HG03442 (cell line): ENCODE data around the gene RHBDF2.

Experiments
- ATAC-seq: cut with Tn5 transposase; IDR thresholded peaks from one replicate; pipeline ENCODE4 v1.9.1; 2021; ENCODE audit warnings: mild to moderate bottlenecking, moderate library complexity; ENCODE audit not compliant: unreplicated experiment

Gene RHBDF2

GRCh38 chr17:76501018-76501826 is at the start of gene RHBDF2:
RHBDF2 (minus strand) TSS chr17:76501423; CDS start chr17:76481524, 19,899 bp downstream.
- peak; percentile 68 for ATAC-seq

DNA sequence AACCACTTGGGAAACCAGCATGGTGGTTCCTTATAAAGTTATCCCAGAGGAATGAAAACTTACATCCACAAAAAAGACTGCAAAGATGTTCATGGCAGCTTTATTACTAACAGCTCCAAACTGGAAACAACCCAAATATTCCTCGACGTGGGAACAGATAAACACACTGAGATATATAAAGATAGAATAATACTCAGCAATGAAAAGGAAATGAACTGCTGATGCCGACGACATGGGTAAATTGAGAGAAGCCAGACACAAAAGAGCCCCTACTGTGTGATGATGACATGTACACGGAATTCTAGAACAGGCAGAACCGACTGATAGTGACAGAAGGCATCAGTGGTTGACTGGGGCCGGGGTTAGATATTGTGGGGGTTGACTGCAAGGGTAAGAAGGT is 48.3 kb upstream of the RHBDF2 start:
- ATAC-seq = no peak

- no peak for ATAC-seq
Measured at GRCh38 chr17:76549215-76549518, 47.9 kb upstream of the RHBDF2 start.

- no peak for ATAC-seq
Measured at GRCh38 chr17:76548378-76549214, 47.4 kb upstream of the RHBDF2 start.

- ATAC-seq = no peak
Measured at GRCh38 chr17:76547642-76548202, 46.5 kb upstream of the RHBDF2 start.

DNA sequence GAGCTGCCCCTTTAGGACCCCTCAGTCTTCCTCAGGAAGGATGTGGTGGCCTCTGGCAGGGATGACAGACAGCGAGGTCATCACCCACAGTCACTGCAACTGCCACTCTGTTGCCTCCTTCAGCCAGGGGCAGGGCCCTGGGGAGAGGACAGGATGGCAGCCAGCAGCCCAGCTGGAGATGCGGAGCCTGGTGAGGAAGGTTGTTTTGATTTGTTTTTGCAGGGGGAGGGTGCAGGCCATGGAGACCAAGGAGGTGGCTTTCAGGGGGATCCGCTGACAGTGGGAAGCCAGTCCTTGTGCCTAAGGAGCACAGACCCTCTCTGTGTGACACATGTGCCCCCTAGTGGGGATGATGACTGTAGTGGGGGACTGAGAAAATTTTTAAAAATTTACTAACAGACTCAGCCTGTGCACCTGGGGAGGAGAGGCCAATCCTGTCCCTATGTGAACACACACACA is 46.0 kb upstream of the RHBDF2 start:
- no peak for ATAC-seq

DNA sequence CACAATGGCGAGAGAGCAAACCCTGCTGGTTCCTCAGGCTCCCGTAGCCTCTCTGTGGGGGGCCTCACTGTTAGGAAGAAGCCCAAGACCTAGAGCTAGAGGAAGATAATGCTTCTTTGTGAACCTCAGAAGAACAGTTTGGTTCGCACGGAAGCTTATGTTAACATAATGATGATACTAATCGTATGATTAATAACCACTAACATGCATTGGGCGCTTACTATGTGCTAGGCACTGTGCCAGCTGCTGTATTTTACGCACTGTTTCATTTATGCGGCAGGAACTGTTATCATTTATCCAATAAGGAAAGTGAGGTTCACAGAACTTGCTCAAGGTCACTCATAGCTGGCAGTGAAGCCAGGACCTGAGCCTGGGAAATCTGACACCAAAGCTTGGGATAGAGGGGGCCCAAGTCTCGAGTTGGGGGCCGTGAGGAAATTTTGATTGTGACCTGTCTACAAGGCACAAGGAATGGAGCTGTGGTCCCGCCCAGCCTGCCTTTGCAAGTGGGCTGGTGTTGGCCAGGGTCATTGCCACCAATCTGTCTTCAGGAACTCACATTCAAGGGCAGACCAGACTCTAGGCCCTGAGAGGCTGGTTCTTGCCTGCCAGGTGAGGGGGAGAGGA is 45.4 kb upstream of the RHBDF2 start:
- no peak for ATAC-seq

GRCh38 chr17:76545918-76546555 is 44.8 kb upstream of the RHBDF2 start:
- no peak for ATAC-seq

DNA sequence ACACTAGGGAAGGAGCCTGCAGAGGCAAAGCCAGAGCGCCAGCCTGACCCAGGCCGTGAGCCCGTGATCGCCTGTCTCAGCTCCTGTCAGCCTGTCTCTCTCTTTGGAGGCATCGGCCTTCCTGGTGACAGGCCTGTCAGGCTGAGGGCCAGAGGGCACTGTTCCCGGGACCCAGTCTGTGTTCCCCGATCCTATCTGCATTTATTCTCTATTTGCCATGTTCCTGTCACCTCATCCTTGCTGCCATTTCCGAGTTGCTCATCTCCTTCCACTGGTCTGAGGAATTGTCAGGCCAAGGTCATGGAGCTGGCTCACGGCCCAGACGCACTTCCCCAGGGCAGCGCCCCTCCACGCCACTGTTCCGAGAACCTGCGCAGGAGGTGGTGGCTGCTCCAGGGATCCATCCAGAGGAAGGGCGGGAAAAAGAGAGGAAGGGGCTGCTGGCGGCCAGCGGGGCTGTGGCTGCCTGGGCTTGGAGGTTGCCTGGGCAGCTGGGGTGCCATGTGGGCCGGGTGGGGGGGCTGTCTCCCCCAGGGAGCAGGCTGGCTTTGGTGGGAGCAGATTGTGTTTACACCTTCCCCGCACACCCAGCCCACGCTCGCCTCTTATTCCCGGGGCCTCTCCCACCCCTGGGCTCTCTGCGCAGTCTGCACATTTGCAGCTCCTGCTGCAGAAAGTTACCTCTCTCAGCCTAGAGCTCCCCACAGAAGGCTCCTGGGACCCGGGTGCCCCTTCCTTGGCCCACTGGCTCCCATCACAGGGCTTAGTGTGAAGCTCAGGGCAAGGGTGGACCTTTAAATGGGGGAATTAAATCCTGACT is 43.5 kb upstream of the RHBDF2 start:
- no peak for ATAC-seq

GRCh38 chr17:76543826-76544545 is 42.8 kb upstream of the RHBDF2 start:
- ATAC-seq = no peak

DNA sequence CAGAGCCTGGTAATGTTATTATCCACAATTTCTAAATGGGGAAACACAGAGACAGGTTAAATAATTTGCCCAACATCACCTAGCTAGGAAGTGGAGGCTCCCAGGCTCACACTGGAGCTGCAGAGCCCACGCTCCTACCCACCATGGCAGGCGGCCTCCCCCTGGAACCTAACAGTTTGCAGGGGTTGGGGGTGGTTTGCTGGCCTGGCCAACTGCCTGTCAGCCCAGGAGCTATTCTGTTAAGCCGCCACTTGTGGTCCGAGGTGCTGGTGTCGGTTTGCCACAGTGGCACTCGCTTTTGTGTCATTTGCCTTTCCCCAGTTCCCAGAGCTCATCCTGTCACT is 42.2 kb upstream of the RHBDF2 start:
- no peak for ATAC-seq

DNA sequence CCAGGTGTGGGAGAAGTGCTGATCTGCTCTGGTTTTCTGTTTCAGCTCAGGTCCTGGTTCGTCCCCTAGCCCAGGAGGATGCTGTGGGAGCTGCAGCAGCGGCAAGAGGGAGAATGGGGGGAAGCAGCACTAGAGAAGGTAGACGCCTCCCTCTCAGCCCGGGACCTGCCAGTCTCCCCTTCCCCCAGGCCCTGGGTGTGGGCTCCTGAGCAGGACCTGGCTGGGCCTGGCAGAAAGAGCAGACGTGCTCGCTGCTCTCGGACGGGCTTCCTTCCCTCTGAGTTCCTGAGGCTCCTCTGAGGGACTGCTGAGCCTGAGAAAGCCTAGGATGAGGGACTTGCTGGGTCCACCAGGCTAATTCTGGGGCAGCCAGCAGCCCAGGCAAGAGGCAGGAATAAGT is 41.8 kb upstream of the RHBDF2 start:
- ATAC-seq = no peak

GRCh38 chr17:76542566-76542971 is 41.3 kb upstream of the RHBDF2 start:
- ATAC-seq = no peak

DNA sequence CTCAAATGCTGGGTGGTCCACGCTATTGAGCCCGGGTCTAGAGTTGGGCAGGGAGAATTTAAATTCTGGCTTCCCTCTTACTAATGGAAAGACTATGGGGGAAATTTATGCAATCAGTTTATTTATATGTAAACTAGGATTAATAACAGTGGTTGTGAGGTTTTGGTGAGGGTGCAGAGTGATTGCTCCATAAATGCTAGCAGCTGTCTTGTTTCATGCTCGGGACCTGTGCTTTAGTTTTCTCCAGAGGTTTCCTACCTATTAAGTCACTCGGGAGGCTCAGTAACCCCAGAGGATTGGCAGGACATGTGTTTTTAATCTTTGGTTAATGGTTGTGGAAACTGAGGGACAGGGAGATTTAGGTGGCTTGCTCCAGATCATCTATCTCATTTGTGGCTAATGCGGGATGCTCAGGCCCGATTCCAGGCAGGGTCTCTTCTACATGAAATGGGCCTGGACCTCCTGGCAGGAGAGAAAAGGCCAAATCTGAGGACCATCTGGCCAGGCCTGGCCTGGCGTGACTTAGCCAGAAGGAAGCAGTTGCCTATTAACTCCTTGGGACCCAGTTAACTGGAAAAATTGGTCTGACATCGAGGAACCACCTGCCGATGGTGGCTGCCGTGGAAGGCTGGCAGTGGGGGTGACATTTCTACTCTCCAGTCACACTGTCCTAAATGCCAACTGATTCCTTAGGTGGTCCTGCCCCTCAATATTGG is 40.7 kb upstream of the RHBDF2 start:
- ATAC-seq = no peak

DNA sequence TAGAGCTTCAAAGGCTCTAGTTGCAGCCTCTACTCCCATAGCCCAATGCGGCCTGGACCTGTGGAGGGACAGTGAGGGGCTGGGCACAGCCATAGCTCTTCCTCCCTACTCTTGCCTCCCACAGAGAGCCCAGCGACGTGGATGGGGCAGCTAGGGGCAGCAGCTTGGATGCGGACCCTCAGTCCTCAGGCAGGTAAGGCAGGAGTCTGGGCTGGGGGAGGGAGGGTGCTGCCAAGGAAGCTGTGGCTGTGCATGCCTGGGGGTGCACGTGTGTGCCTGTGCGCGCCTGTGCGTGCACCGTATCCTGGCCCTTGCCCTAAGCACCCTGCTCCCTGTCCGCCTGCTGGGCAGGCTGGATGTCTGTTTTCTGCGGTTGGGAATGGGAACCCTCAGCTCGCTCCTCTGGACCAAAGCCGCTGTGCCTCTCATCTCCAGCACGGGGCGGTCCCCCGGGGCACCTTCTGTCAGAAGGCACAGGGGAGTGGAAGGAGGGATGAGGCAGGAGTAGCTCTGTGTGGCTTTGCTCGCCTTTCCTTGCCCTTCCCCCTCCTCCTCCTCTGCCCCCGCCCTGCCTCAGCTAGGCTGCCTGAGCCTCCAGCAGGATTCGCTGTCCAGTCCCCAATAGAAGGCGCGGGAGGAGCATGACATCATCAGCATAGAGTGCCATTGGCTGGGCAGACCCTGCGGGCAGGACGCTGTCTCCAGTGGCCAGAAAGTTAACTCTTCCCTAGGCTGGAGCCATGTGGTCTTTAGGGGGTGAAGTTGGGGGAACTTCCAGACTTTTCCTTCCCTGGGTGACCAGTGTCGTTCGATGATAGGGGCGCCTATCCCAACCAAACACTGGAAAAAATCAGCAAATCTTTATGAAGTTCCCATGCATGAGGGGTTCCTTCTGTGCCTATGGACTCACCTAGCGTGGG is 39.4 kb upstream of the RHBDF2 start:
- no peak for ATAC-seq

- ATAC-seq = no peak
Measured at GRCh38 chr17:76539631-76540271, 38.5 kb upstream of the RHBDF2 start, which contains the start of gene PRCD. PRCD (plus strand) TSS chr17:76540044; CDS start chr17:76540142, 98 bp downstream.

GRCh38 chr17:76538941-76539570 is 37.8 kb upstream of the RHBDF2 start:
- no peak for ATAC-seq
